ENCODE measurements around the gene ZNF319. TPM values are rescaled to one million over a fixed set of nuclear protein-coding genes. Genes with fewer than 3 reads are reported as not detected.

Gene ZNF319
- total and polyA plus RNA-seq, 7 donors: 2.0 to 8.8 (median 6.6) TPM

- intact Hi-C loops (cut with DNase I): no loop called here
Measured at GRCh38 chr16:58041628-58041955, 41.1 kb upstream of the ZNF319 start.

GRCh38 chr16:58040945-58041627 is 40.6 kb upstream of the ZNF319 start:
- WGBS, 3 donors: 80 to 86% (median 84%) methylated on average over 14 of the region's 14 CpGs
- peaks cover 3 to 56% of the 10 kb centered on the region in 2 donors for H3K36me3 ChIP-seq (ENCODE audit: insufficient read depth in 1 of 2, low read depth in 1 of 2)

More at GRCh38 chr16:58041628-58041955, 41.1 kb upstream of the ZNF319 start:
- Histone ChIP-seq H3K27ac (no peak overlapping the region), H3K27me3 (ENCODE audit: insufficient read depth in 3 of 3, low read length in 2 of 3) (no peaks in the 10 kb centered on the region), H3K4me3 (no peak overlapping the region), H3K36me3 (ENCODE audit: insufficient read depth in 1 of 2, low read depth in 1 of 2) (peaks cover 3 to 56% of the 10 kb centered on the region in 2 donors), H3K4me1 (peaks cover under 1% of the 10 kb centered on the region), H3K9me3 (no peaks in the 10 kb centered on the region)
- no peak for DNase-seq
- ATAC-seq: no peak
- TF ChIP-seq CTCF (IDR thresholded peaks at IDR 0.05): no peak
- WGBS, 3 donors: 92 to 94% (median 93%) methylated on average over 18 of the region's 18 CpGs

GRCh38 chr16:58040496-58040846 is 40.0 kb upstream of the ZNF319 start:
- Histone ChIP-seq H3K36me3 (ENCODE audit: insufficient read depth in 1 of 2, low read depth in 1 of 2) (peaks cover 3 to 56% of the 10 kb centered on the region in 2 donors), H3K27ac (no peak overlapping the region), H3K4me1 (peaks cover 7% of the 10 kb centered on the region), H3K27me3 (ENCODE audit: insufficient read depth in 3 of 3, low read length in 2 of 3) (no peaks in the 10 kb centered on the region), H3K9me3 (no peaks in the 10 kb centered on the region), H3K4me3 (no peak overlapping the region)
- WGBS, 3 donors: 94 to 96% (median 95%) methylated on average over 12 of the region's 12 CpGs
- no peak for DNase-seq
- ATAC-seq: no peak
- intact Hi-C loops (cut with DNase I): no loop called here
- no peak for TF ChIP-seq CTCF (IDR thresholded peaks at IDR 0.05)

More at GRCh38 chr16:58040945-58041627, 40.6 kb upstream of the ZNF319 start:
- Histone ChIP-seq H3K27ac (no peak overlapping the region), H3K4me3 (no peak overlapping the region), H3K27me3 (ENCODE audit: insufficient read depth in 3 of 3, low read length in 2 of 3) (no peaks in the 10 kb centered on the region), H3K4me1 (peaks cover 5% of the 10 kb centered on the region), H3K9me3 (no peaks in the 10 kb centered on the region)
- intact Hi-C loops (cut with DNase I): no loop called here
- ATAC-seq (no peak), DNase-seq (no peak)
- no peak for TF ChIP-seq CTCF (IDR thresholded peaks at IDR 0.05)

GRCh38 chr16:58039829-58040495 is 39.5 kb upstream of the ZNF319 start:
- peaks cover 3 to 56% of the 10 kb centered on the region in 2 donors for H3K36me3 ChIP-seq (ENCODE audit: insufficient read depth in 1 of 2, low read depth in 1 of 2)
- H3K27ac ChIP-seq: no peak overlapping the region
- intact Hi-C loops (cut with DNase I): no loop called here
- H3K9me3 ChIP-seq: no peaks in the 10 kb centered on the region
- no peak for DNase-seq
- no peak for TF ChIP-seq CTCF (IDR thresholded peaks at IDR 0.05)
- ATAC-seq: no peak
- no peaks in the 10 kb centered on the region for H3K27me3 ChIP-seq (ENCODE audit: insufficient read depth in 3 of 3, low read length in 2 of 3)
- H3K4me1 ChIP-seq: peaks cover 7% of the 10 kb centered on the region
- 89 to 90% (median 90%) methylated on average over 26 of the region's 26 CpGs for WGBS, 3 donors
- H3K4me3 ChIP-seq: no peak overlapping the region

All from psoas muscle (tissue), 8 donors.